HUDEP-2 (cell line): ENCODE results near the gene MAD2L1BP.
"Not testable (repeated sequence)": the region's sequence is repeated elsewhere in the genome, so short reads cannot be mapped to it uniquely, and the experiment has no call there.

Experiments
- DNase-seq, 76 experiments: peaks; one replicate each; lab custom pipeline; 2025; ENCODE audit not compliant: unreplicated experiment in 76 of 76; lab: John Stamatoyannopoulos, UW

The MAD2L1BP gene

GRCh38 chr6:43635387-43636307 lies at the start of gene MAD2L1BP:
MAD2L1BP (plus strand) TSS chr6:43635840; CDS start chr6:43635876, 36 bp downstream.
- peak in 73 of 76 experiments; percentile 38 to 97 (median 77) for DNase-seq

GRCh38 chr6:43588194-43588593 lies 47.4 kb upstream of the MAD2L1BP start:
- DNase-seq, result no peak

- DNase-seq, result not testable (repeated sequence)
These were observed 46.1 kb upstream of the MAD2L1BP start for GRCh38 chr6:43589564-43589963.

GRCh38 chr6:43593938-43594337 lies 41.7 kb upstream of the MAD2L1BP start:
- no peak for DNase-seq

GRCh38 chr6:43600595-43600994 lies 35.0 kb upstream of the MAD2L1BP start:
- no peak for DNase-seq

GRCh38 chr6:43604174-43604573 lies 31.5 kb upstream of the MAD2L1BP start:
- DNase-seq, result no peak

- DNase-seq, result no peak
These were observed 29.6 kb upstream of the MAD2L1BP start for GRCh38 chr6:43606019-43606418.

GRCh38 chr6:43608310-43608763 lies 27.3 kb upstream of the MAD2L1BP start:
- peak in 62 of 76 experiments; percentile 14 to 75 (median 52) for DNase-seq

- no peak for DNase-seq
These were observed 26.8 kb upstream of the MAD2L1BP start for GRCh38 chr6:43608807-43609206.

GRCh38 chr6:43609402-43609801 lies 26.2 kb upstream of the MAD2L1BP start:
- DNase-seq, result no peak

- DNase-seq, result no peak
These were observed 25.2 kb upstream of the MAD2L1BP start for GRCh38 chr6:43610431-43610830.

- no peak for DNase-seq
These were observed 21.8 kb upstream of the MAD2L1BP start for GRCh38 chr6:43613721-43614395.

- no peak for DNase-seq
These were observed 21.3 kb upstream of the MAD2L1BP start for GRCh38 chr6:43614396-43614730.

GRCh38 chr6:43616725-43617472 lies 18.7 kb upstream of the MAD2L1BP start:
- peak in 15 of 76 experiments; percentile 5 to 56 (median 26) for DNase-seq

- no peak for DNase-seq
These were observed 14.4 kb upstream of the MAD2L1BP start for GRCh38 chr6:43621078-43621835.

- no peak for DNase-seq
These were observed 13.8 kb upstream of the MAD2L1BP start for GRCh38 chr6:43621836-43622180.

- DNase-seq, result no peak
These were observed 13.1 kb upstream of the MAD2L1BP start for GRCh38 chr6:43622541-43622940.

GRCh38 chr6:43623880-43624785 lies 11.5 kb upstream of the MAD2L1BP start:
- DNase-seq, result no peak

GRCh38 chr6:43624786-43625288 lies 10.8 kb upstream of the MAD2L1BP start:
- DNase-seq, result no peak
